WTC11 (cell line): ENCODE data around the gene DISP2. TPM values are rescaled to one million over a fixed set of nuclear protein-coding genes. Genes with fewer than 3 reads are reported as not detected.

Source experiments
- ATAC-seq: fragments of 200-7000 bp; cut with Tn5 transposase; 2 replicates; pipeline ENCODE4 v1.10.0; 2021; ENCODE audit warnings: mild to moderate bottlenecking, moderate library complexity
- CTCF ChIA-PET: fragments of 300-600 bp; sonication (Branson Sonifier 250); formaldehyde crosslinking; loops from one replicate; lab custom pipeline; 2021; ENCODE audit warnings: antibody characterized with exemption; lab: Charles Lee
- POLR2A ChIA-PET: fragments of 350-600 bp; sonication (Branson Sonifier 250); formaldehyde crosslinking; loops from one replicate; lab custom pipeline; 2021; ENCODE audit warnings: antibody characterized with exemption; lab: Charles Lee
- DNase-seq: peaks from one replicate; pipeline ENCODE4 v3.0.0; 2021; ENCODE audit warnings: low spot score
- H3K27ac Mint-ChIP-seq: 2 replicates; pipeline ENCODE4 v1.8.0; 2021; ENCODE audit warnings: mixed read lengths
- H3K27me3 Mint-ChIP-seq: 2 replicates; pipeline ENCODE4 v1.8.0; 2021; ENCODE audit warnings: low read depth, mild to moderate bottlenecking, moderate library complexity, mixed read lengths
- H3K36me3 Mint-ChIP-seq: 2 replicates; pipeline ENCODE4 v1.8.0; 2021; ENCODE audit warnings: mixed read lengths
- H3K4me1 Mint-ChIP-seq: 2 replicates; pipeline ENCODE4 v1.8.0; 2022; ENCODE audit warnings: mixed read lengths
- H3K4me3 Mint-ChIP-seq: 2 replicates; pipeline ENCODE4 v1.8.0; 2021; ENCODE audit warnings: mild to moderate bottlenecking, moderate library complexity, mixed read lengths
- H3K9me3 Mint-ChIP-seq: 2 replicates; pipeline ENCODE4 v1.8.0; 2021; ENCODE audit warnings: mixed read lengths
- CBFB ChIP-seq: sonication (generic); formaldehyde crosslinking; IDR thresholded peaks from 2 replicates; pipeline ENCODE4 v1.8.1; 2022; ENCODE audit warnings: mild to moderate bottlenecking, low read depth, missing genetic modification reagents
- ELF4 ChIP-seq: sonication (generic); formaldehyde crosslinking; IDR thresholded peaks from 2 replicates; pipeline ENCODE4 v1.8.1; 2022; ENCODE audit warnings: low read depth, mild to moderate bottlenecking, moderate library complexity, missing genetic modification reagents
- FOXJ3 ChIP-seq: sonication (generic); formaldehyde crosslinking; IDR thresholded peaks from 2 replicates; pipeline ENCODE4 v1.9.0; 2021; ENCODE audit warnings: missing genetic modification reagents, mild to moderate bottlenecking, borderline replicate concordance
- GABPB1 ChIP-seq: sonication (generic); formaldehyde crosslinking; IDR thresholded peaks from 2 replicates; pipeline ENCODE4 v1.8.1; 2023; ENCODE audit warnings: mild to moderate bottlenecking, missing genetic modification reagents
- GTF2I ChIP-seq: fragments of 250-450 bp; sonication (Bioruptor Pico); conservative IDR thresholded peaks from 2 replicates; pipeline ENCODE4 v1.4.0; 2021; ENCODE audit warnings: mild to moderate bottlenecking
- JAZF1 ChIP-seq: fragments of 250-450 bp; sonication (Bioruptor Pico); IDR thresholded peaks from 2 replicates; pipeline ENCODE4 v1.9.0; 2021; ENCODE audit warnings: moderate library complexity, mild to moderate bottlenecking, inconsistent platforms
- SMAD4 ChIP-seq: sonication (generic); formaldehyde crosslinking; IDR thresholded peaks from 2 replicates; pipeline ENCODE4 v1.8.0; 2022; ENCODE audit warnings: mild to moderate bottlenecking, missing genetic modification reagents
- ZNF219 ChIP-seq: sonication (generic); formaldehyde crosslinking; IDR thresholded peaks from 2 replicates; pipeline ENCODE4 v1.8.0; 2023; ENCODE audit warnings: missing genetic modification reagents, mild to moderate bottlenecking, borderline replicate concordance
- ZNF423 ChIP-seq: fragments of 250-450 bp; sonication (Bioruptor Pico); IDR thresholded peaks from 2 replicates; pipeline ENCODE4 v2.1.2; 2022; ENCODE audit warnings: mild to moderate bottlenecking, moderate library complexity
- total RNA-seq: library from RNA; stranded (reverse); gene quantifications from 3 replicates; pipeline ENCODE4 v1.2.3, GENCODE V29; 2021
- TF ChIP-seq, protein P1 (sequence below): sonication (generic); formaldehyde crosslinking; IDR thresholded peaks from 2 replicates; pipeline ENCODE4 v1.8.1; 2022; ENCODE audit warnings: low read depth, mild to moderate bottlenecking, moderate library complexity, missing genetic modification reagents, borderline replicate concordance
- TF ChIP-seq, protein P2 (sequence below): sonication (generic); formaldehyde crosslinking; IDR thresholded peaks from 2 replicates; pipeline ENCODE4 v1.8.1; 2022; ENCODE audit warnings: mild to moderate bottlenecking, missing genetic modification reagents, moderate library complexity, borderline replicate concordance
- TF ChIP-seq, protein P3 (sequence below): fragments of 250-450 bp; sonication (Bioruptor Pico); IDR thresholded peaks from 2 replicates; pipeline ENCODE4 v1.8.0; 2021; ENCODE audit warnings: mild to moderate bottlenecking
- TF ChIP-seq, protein P4 (sequence below): sonication (generic); formaldehyde crosslinking; IDR thresholded peaks from 2 replicates; pipeline ENCODE4 v1.8.1; 2022; ENCODE audit warnings: missing genetic modification reagents, borderline replicate concordance

Gene DISP2
- total RNA-seq, 1 experiment from 2014 or later, result 3.5 TPM

DNA sequence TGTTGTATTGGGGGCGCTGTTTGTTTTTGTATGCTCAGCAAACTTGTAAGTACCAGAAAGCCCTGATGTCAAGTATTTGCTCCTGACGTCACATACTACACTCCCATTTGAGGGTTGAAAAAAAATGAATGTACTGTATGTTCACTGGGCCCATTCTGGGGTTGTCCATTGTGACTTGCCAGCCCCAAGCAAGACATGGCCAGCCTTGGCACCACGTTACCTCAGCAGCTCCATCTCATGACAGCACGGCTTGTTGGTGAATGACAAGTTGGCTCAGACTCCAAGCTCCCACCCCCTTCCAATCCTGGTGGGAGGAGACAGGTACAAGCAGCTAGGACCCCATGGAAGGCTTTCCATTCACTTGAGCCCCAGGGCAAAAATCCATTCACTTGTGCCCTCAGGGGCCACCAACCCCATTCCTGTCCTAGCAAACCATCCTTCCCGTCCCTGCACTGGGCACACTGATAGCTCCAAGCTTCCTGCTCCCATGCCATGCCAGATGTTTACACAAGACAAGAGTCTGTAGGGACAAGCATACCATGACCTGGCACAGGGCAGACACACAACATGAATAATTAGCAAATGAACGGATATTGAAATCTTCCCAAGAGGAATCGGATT lies 5.6 kb upstream of the DISP2 start:
- ChIA-PET CTCF (interaction anchor here (0.8 to 7.2 kb wide), 7 partner anchors 9 to 116 kb away, joined by 3 to 63 read pairs (median 5); partner anchors contain the start of genes CCDC9B and IVD), POLR2A (no interaction called here)
- Mint-ChIP-seq H3K9me3 (no peaks in the 10 kb centered on the region), H3K4me3 (no peak overlapping the region), H3K27ac (no peak overlapping the region), H3K36me3 (no peaks in the 10 kb centered on the region), H3K4me1 (peaks cover 24% of the 10 kb centered on the region), H3K27me3 (peaks cover 16% of the 10 kb centered on the region)
- TF ChIP-seq ELF4 (CRISPR knock-in tag), result no peak
- no peak for TF ChIP-seq JAZF1 (CRISPR knock-in tag)
- TF ChIP-seq, protein P1, sequence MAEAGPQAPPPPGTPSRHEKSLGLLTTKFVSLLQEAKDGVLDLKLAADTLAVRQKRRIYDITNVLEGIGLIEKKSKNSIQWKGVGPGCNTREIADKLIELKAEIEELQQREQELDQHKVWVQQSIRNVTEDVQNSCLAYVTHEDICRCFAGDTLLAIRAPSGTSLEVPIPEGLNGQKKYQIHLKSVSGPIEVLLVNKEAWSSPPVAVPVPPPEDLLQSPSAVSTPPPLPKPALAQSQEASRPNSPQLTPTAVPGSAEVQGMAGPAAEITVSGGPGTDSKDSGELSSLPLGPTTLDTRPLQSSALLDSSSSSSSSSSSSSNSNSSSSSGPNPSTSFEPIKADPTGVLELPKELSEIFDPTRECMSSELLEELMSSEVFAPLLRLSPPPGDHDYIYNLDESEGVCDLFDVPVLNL (CRISPR knock-in tag), result no peak
- TF ChIP-seq, protein P2, sequence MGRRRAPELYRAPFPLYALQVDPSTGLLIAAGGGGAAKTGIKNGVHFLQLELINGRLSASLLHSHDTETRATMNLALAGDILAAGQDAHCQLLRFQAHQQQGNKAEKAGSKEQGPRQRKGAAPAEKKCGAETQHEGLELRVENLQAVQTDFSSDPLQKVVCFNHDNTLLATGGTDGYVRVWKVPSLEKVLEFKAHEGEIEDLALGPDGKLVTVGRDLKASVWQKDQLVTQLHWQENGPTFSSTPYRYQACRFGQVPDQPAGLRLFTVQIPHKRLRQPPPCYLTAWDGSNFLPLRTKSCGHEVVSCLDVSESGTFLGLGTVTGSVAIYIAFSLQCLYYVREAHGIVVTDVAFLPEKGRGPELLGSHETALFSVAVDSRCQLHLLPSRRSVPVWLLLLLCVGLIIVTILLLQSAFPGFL (CRISPR knock-in tag), result no peak
- ATAC-seq (no peak), DNase-seq (no peak)

DNA sequence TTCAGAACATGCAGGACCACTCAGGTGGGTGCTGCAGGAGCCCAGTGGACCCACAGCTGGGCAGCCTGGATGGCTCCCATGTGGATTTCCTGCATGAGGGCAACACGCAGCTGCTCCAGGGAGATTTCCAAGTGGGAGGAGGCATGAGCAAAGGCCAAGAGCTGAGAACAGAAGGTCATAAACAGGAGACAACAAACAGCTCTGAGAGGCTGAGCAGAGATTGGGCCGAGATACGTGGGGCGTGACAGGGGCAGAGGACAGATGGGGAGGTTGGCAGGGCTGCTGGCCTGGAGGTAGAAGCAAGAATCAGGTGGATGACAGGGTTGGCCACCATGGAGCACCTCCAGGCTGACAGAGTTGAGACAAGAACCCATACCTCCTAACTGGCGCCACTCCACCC lies 4.3 kb upstream of the DISP2 start:
- Mint-ChIP-seq H3K27me3 (peaks cover 18% of the 10 kb centered on the region), H3K4me3 (no peak overlapping the region), H3K36me3 (no peaks in the 10 kb centered on the region), H3K27ac (no peak overlapping the region), H3K4me1 (peaks cover 26% of the 10 kb centered on the region), H3K9me3 (no peaks in the 10 kb centered on the region)
- ATAC-seq (no peak), DNase-seq (no peak)
- ChIA-PET POLR2A (no interaction called here), CTCF (interaction anchor here (0.9 to 7.2 kb wide), 8 partner anchors 10 to 31 kb away, joined by 3 to 63 read pairs (median 4); partner anchors contain the start of gene CCDC9B)
- no peak for TF ChIP-seq GABPB1
- TF ChIP-seq CBFB (CRISPR knock-in tag), result no peak
- TF ChIP-seq GTF2I (CRISPR knock-in tag), result no peak
- TF ChIP-seq, protein P3, sequence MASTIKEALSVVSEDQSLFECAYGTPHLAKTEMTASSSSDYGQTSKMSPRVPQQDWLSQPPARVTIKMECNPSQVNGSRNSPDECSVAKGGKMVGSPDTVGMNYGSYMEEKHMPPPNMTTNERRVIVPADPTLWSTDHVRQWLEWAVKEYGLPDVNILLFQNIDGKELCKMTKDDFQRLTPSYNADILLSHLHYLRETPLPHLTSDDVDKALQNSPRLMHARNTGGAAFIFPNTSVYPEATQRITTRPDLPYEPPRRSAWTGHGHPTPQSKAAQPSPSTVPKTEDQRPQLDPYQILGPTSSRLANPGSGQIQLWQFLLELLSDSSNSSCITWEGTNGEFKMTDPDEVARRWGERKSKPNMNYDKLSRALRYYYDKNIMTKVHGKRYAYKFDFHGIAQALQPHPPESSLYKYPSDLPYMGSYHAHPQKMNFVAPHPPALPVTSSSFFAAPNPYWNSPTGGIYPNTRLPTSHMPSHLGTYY (CRISPR knock-in tag), result no peak
- no peak for TF ChIP-seq ZNF423 (CRISPR knock-in tag)
- TF ChIP-seq SMAD4 (CRISPR knock-in tag), result no peak
- TF ChIP-seq, protein P4, sequence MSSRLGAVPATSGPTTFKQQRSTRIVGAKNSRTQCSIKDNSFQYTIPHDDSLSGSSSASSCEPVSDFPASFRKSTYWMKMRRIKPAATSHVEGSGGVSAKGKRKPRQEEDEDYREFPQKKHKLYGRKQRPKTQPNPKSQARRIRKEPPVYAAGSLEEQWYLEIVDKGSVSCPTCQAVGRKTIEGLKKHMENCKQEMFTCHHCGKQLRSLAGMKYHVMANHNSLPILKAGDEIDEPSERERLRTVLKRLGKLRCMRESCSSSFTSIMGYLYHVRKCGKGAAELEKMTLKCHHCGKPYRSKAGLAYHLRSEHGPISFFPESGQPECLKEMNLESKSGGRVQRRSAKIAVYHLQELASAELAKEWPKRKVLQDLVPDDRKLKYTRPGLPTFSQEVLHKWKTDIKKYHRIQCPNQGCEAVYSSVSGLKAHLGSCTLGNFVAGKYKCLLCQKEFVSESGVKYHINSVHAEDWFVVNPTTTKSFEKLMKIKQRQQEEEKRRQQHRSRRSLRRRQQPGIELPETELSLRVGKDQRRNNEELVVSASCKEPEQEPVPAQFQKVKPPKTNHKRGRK, result no peak
- no peak for TF ChIP-seq ZNF219 (CRISPR knock-in tag)

DNA sequence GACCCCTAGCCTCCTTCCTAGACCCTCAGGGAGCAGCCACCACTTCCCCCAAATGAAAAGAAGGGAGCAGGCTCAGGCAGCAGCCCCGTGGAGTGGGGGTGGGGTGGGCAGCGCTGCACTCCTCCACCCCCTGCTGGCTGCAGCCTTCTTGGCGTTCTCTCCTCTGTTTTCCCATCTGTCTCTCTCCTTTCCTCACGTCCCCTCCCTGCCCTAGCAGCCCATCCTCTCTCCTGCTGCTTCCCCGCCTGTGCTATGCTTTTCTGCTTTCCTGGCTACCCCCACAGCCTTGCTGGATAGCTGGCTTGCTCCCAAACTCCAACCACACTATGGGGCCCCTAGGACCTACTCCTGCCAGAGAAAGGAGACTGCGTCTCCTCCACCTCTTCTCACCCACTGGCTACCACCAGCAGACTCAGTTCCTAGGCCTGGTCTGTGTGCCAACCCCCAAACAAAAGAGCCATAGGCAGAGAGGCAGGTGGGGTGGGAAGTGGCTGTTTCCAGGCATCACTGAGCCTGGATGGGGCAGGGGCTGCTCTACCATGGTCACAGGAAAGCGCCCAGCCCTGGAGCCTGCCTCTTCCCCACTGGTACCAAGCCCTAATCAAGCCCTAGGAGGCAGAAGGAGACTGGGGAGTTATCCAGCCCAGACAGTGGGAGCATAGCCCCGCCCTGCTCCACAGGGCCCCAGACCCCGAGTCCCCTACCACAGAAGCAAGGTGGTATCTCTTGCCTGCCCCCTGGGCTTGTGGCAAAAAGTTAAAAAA lies 3.4 kb upstream of the DISP2 start:
- H3K9me3 Mint-ChIP-seq, result no peaks in the 10 kb centered on the region
- peaks cover 32% of the 10 kb centered on the region for H3K4me1 Mint-ChIP-seq
- peak; percentile 31 for ATAC-seq
- ChIA-PET POLR2A (no interaction called here), CTCF (interaction anchor here (0.9 to 7.2 kb wide), 10 partner anchors 11 to 80 kb away, joined by 3 to 63 read pairs (median 4); partner anchors contain the start of genes CCDC9B and PLCB2)
- no peaks in the 10 kb centered on the region for H3K36me3 Mint-ChIP-seq
- peak; percentile 61 for DNase-seq
- no peak overlapping the region; the same call in 1 of the 2 replicates for H3K4me3 Mint-ChIP-seq
- peaks cover 25% of the 10 kb centered on the region for H3K27me3 Mint-ChIP-seq
- H3K27ac Mint-ChIP-seq, result no peak overlapping the region
- TF ChIP-seq, protein P2 (CRISPR knock-in tag), result no peak
- TF ChIP-seq ZNF423 (CRISPR knock-in tag) (peak; percentile 22; the same call in 1 of the 2 replicates), FOXJ3 (CRISPR knock-in tag) (no peak)
